GM18861 (cell line): ENCODE results near the gene RABIF.
"Not testable (repeated sequence)": the region's sequence is repeated elsewhere in the genome, so short reads cannot be mapped to it uniquely, and the experiment has no call there.

Experiments
- ATAC-seq: cut with Tn5 transposase; IDR thresholded peaks from one replicate; pipeline ENCODE4 v1.9.1; 2021; ENCODE audit not compliant: unreplicated experiment

RABIF gene

DNA sequence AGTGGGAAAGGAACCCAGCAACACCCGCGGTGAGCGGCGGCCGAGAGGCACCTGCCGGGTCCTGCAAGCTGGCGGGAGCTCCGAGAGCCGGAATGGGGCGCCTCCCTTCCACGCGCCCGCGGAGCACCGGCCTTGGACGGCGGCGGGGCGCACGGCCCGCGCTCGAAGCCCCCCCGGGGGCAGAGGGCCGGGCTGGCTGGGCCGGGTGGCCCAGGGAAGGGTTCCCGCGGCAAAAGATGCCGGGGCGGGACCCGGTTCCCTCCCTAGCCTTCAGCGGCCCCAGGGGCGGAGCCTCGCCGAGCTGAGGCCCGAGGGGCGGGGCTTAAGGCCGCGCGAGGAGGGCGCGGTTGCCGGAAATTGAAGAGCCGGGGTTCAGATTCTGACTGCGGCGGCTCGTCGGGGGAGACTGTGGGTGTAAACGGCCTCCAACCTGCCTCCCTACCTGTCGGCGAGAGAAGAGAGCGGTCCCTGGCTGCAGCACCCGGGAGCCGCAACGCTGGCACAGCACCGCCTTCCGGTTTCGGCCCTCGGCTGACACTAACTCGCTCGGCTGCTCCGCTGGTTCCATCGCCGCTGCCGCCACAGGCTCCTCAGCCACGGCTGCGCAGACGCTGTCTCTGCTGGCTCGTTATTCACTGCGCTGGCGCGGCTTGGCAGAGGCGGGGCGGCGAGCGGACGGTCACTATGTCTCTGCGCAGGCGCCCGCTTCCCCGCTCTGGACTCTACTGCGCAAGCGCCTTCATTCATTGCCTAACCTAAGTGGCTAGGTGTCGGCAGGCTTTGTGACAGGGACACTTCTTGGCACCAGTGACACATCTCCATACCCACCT lies at the start of gene RABIF:
Gene RABIF (minus strand): TSS at position 619 of the 830 bp plus-strand sequence. CDS start 51 bp downstream, at position 568.
- peak; percentile 86 for ATAC-seq

DNA sequence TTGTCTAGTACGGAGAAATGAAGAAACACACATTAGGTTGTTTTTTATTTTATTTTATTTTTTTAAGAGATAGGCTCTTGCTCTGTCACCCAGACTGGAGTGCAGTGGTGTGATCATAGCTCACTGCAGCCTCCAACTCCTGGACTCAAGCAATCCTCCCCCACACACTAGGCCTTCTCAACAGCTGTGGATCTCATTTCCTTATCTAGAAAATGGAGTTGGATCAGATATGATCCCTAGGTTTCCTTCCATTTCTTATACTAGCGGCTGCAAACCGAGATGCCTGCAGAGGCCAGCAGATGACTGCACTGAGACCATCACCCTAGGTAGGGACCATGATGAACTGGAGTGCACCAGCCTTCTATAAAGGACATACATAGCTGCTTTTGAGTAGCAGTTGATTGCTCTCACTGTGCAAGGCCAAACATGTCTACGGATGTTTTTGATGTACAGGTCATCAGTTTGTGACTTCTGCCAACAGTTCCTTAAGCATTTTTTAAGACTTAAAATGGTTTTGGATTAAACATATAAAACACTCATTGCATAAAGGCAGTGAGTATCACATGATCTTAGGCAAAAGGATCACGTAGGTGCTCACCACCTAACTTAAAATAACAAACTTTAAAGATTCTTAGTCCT lies 49.5 kb upstream of the RABIF start:
- no peak for ATAC-seq

DNA sequence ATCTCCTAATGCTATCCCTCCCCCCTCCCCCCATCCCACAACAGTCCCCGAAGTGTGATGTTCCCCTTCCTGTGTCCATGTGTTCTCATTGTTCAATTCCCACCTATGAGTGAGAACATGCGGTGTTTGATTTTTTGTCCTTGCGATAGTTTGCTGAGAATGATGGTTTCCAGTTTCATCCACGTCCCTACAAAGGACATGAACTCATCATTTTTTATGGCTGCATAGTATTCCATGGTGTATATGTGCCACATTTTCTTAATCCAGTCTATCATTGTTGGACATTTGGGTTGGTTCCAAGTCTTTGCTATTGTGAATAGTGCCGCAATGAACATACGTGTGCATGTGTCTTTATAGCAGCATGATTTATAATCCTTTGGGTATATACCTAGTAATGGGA lies 47.5 kb upstream of the RABIF start:
- not testable (repeated sequence) for ATAC-seq

DNA sequence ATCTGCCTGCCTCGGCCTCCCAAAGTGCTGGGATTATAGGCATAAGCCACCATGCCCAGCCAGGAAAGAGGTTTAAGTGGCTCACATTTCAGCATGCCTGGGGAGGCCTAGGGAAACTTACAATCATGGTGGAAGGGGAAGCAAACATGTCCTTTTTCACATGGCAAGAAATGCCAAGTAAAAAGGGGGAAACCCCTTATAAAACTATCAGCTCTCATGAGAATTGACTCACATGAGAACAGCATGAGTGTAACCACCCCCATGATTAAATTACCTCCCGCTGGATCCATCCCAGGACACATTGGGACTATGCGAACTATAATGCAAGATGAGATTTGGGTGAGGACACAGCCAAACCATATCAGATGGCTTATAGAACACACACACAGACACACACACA lies 46.9 kb upstream of the RABIF start:
- no peak for ATAC-seq

- ATAC-seq = no peak
Observed at GRCh38 chr1:202934755-202935154, 45.8 kb upstream of the RABIF start.

DNA sequence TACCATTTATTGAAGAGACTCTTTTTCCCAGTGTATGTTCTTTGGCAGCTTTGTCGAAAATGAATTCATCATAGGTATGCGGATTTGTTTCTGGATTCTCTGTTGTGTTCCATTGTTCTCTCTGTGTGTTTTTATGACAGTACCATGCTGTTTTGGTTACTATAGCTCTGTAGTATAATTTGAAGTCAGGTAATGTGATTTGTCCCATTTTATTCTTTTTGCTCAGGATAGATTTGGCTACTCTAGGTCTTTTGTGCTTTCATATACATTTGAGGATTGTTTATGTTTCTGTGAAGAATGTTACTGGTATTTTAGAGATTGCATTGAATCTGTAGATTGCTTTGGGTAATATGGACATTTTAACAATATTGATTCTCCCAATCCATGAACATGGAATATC lies 43.5 kb upstream of the RABIF start:
- no peak for ATAC-seq

- ATAC-seq = peak; percentile 89
Observed at GRCh38 chr1:202926581-202927491, 37.9 kb upstream of the RABIF start, which contains the start of gene KLHL12. TSS of gene KLHL12 (minus strand) at chr1:202927234. CDS start at chr1:202925162, 2,072 bp downstream.

DNA sequence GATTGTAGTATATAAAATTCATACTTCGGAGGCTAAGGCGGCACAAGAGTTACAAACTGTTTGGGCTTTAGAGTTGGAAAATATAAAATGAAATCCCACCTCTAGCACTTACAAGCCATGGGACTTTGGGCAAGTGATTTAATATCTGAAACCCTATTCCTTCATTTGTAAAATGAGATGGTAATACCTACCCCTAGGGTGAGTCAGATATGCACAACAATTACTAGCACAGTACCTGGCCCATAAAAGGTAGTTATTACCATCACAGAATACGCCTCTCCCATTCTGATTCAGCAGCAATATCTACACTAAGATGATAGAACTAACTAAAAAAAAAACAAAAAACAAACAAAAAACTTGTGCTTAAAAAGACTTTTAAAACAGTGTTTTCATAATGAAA lies 34.6 kb upstream of the RABIF start:
- ATAC-seq = no peak

DNA sequence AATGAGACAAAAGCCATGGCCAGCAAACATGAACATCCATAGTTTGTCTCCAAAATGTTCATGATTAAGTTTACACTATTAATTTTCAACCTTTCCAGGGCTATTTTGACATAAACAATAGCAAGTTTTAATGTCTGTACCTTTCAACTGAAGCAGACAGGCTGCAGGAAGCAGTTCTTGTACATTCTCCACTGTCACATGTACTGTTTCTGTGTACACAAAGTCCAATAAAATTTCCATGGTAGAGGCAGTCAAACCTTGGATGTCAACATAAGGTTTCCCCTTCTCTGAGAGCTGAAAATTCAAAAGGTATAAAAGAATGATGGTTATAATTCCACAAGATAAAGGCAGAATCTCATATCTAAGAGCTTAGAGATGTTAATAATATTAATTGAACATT lies 30.7 kb upstream of the RABIF start:
- no peak for ATAC-seq

- no peak for ATAC-seq
Observed at GRCh38 chr1:202915146-202915545, 26.2 kb upstream of the RABIF start.

DNA sequence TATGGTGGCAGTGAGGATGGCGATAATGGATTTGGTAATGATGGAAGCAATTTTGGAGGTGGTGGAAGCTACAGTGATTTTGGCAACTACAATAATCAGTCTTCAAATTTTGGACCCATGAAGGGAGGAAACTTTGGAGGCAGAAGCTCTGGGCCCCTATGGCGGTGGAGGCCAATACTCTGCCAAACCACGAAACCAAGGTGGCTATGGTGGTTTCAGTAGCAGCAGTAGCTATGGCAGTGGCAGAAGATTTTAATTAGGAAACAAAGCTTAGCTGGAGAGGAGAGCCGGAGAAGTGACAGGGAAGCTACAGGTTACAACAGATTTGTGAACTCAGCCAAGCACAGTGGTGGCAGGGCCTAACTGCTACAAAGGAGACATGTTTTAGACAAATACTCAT lies 23.5 kb upstream of the RABIF start:
- ATAC-seq = not testable (repeated sequence)

- ATAC-seq = no peak
Observed at GRCh38 chr1:202909494-202909893, 20.5 kb upstream of the RABIF start.

GRCh38 chr1:202908998-202909397 lies 20.0 kb upstream of the RABIF start:
- no peak for ATAC-seq

- ATAC-seq = no peak
Observed at GRCh38 chr1:202905331-202905730, 16.4 kb upstream of the RABIF start.

- not testable (repeated sequence) for ATAC-seq
Observed at GRCh38 chr1:202903808-202904207, 14.9 kb upstream of the RABIF start.

DNA sequence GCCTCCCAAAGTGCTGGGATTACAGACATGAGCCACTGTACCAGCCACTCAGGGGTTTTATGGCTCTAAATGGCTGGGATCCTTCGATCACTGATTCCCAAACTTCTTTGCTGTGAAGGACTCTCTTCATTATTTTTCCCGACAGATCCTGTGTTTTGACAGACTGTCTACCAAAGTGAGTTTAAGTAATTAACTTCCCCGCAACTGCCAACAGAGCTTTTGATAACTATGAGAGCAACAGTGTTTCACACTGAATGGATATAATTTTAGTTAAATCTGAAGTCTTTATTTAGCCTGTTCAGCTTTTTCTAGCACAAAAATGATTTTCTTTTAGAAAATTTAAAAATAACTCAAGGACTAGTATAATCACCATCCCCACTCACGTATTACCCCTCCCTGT lies 12.6 kb upstream of the RABIF start:
- no peak for ATAC-seq

DNA sequence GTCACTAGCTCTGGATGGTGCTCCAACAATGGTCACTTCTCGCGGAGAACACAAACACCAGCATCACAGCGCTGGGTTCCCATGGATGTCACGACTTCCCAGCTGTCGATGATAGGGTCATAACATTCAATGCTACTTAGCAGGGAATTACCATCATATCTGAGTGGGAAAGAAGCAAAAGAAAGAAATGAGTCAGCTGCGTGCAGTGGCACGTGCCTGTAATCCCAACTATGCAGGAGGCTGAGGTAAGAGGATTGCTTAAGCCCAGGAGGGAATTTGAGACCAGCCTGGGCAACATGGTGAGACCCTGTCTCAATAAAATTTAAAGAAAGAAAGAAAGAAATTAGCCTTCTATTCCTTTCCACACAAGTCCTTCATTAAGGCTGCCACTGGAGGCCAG lies 3.6 kb upstream of the RABIF start:
- ATAC-seq = no peak

DNA sequence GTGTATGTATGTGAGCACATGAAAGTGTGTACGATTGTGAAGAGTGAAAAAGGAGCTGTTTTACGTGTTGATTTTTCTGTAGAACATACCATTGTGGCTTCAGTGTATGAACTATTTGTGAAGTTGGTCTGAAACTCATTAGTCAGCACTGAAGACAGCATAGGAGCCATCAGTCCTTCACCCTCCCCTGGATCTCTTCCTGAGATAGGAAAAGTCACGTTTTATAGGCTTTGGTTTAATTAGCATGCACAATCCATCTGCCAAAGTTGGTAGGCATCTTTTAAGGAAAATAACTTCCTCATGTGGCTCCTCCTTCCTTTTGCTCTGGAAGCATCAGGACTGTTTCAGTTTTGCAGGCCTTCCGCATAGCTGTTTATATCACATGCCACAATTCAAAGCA lies 1.4 kb upstream of the RABIF start:
- ATAC-seq = no peak

- no peak for ATAC-seq
Observed at GRCh38 chr1:202888221-202888530, 773 bp downstream of the RABIF start.

DNA sequence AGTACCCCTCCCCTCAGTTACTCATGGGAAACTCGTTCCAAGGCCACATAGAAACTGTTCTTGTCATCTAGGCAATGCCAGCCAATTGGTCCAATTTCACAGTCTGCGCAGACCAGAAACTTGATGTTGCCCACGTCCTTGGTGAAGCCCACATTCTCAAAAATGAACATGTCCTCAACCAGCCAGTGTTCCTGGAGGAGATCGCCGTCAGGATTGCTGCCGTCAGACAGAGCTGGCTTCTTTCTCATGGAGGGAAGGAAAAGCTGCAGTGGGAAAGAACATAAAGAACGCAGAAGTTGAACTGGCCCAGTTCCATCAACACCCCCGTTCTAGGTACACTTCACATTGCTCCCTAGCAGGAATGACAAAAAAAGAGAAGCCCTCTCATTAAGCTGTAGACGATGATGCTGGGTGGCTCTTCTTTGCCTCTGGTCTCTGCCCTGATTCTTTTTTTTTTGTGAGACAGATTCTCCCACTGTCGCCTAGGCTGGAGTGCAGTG lies 7.9 kb downstream of the RABIF start:
- ATAC-seq = no peak

DNA sequence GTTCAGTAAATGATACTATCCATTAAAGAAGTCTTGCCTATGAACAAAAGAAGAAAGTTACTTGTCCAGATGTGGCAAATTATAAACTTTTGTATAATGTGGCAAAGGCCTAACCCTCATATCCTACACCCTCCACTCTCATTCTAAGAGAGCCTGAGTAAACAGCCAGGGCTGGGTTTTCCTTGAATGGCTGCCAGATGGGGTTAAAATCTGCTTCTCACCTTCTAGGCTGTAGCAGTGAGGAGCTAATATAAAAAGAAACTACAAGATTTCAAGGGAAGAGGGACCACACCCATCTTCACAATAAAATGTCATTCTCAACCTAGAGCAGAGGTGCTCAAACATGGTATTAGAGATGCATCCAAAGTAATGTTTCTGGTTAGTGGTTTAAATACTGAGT lies 8.9 kb downstream of the RABIF start:
- ATAC-seq = no peak
